Putamen (tissue), 1 donor: ENCODE results near the gene MS4A15.

ENCODE experiments used
- DNase-seq: peaks from one replicate; pipeline ENCODE4 v3.0.0-alpha.2; 2016; ENCODE audit warnings: low spot score

The MS4A15 gene

DNA sequence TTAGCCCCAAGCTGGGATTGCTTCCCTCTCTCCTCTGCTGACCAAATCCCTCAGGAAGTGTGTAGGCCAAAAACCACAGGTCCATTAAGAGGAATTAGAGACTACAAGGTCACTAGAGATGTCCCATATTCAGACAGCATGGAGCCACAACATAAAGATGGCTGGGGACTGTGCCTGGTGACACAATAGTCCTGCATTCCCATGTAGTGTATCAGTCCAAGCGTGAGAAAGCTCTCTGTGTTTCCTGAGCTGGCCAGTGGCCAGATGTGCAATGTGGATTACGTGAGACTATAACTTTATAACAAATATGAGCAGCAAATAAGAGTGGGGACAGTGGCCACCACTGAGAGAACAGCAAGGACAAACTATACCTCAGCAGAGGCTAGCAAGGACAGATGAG, 20.9 kb downstream of the MS4A15 start:
- no peak for DNase-seq

DNA sequence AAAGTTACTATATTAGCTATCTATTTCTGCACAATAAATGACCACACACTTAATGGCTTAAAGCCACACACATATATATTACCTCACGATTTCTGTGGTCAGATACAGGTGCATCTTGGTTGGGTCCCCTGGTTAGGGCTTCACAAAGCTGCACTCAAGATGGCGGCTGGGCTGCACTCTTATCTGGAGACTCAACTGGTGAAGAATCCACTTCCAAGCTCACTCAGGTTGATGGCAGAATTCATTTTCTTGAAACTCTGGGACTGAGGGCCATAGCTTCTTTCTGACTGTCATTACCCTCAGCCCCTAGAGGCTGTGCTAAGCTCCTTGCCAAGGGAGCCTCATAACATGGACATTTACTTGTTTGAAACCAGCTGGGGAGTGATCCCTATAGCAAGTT, 23.4 kb downstream of the MS4A15 start:
- DNase-seq = no peak

DNA sequence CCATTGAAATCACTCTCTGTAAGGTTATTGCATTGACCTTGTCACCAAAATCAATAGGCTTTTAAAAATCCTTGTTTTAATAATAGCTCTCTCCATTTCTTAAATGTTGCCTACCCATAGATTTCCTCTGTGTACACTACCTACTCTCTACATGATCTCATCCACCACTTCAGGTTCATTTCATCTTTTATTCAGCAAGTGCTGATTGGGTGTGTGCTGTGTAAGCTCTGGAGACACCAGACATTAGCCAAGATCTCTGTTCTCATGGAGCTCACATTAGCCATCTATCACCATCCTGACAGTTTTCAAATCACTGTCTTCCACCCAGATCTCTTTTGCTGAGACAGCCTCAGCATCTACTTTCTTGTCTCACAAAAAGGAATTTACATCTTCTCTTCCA, 24.1 kb downstream of the MS4A15 start:
- no peak for DNase-seq

DNA sequence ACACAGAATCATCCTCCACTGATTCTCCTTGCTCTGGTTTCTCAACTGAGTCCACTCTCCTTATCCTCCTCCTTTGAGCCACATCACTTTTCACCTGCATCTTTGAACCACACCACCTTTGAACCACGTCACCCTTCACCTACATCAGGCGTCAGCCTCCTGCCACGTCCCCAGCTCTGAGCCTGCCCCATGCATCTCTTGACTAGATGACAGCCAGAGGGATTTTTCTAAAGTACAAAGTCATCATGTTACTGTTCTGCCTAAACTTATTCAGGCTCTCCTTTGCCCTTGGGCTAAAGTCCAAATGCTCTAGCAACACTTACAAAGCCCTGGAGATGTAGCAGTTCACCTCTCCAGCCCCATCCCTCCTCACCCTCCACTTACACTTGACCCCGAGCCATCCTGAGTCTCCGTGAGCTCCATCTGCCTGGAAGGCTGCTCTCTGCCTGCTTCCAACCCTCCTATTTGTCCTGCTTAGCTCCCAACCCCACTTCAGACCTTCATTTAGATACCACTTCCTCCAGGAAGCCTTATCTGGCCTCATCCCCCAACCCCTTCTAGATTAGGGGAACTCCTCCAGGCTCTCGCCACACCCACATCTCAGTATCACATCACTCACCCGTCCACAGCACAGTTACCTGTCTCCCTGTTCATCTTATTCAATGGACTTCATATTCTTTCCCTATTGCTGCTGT, 24.8 kb downstream of the MS4A15 start:
- DNase-seq = no peak

DNA sequence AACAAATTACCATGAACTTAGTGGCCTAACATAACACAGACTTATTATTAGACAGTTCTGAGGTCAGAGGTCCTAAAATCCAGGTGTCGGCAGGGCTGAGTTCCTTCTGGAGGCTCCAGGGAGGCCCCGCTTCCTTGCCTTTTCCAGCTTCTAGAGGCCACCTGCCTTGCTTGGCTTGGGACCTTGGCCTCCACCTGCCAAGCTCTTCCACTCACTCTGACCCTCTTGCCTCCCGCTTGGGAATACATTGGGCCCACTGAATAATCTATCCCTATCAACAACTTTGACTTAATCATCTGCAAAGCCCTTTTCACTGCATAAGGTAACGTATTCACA, 25.3 kb downstream of the MS4A15 start:
- DNase-seq = no peak

DNA sequence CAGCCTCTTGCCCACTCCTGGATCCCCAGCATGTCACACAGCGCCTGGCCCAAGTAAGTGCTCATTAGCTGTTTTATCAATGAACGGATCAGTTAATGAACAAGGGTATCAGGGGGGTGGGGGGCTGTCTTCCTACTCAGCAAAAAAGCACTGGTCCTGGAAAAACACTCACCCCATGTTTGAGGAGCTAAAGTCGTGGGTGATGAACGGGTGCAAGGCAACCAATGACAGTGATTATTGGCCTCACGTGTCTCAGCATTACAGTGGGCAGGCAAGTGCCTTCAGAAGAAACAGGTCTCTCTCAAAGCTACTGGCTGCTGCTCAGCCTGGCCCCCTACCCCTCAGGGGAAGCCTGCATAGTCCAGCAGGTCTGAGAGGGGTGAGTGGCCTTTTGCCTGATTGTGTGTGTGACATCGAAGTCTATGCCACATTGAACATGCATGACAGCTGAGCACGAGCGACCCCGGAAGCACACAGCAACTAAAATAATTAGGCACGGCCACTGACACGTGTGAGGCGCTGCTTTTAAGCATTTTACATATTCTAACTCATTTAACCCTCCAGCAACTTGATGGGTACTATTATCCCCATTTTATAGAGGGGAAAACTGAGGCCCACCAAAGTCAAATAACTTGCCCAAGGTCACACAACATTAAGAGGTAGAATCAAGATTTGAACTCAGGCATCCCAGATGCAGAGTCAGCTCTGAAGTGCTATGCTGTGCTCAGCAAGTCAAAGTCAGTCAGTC, 25.9 kb downstream of the MS4A15 start:
- DNase-seq = no peak

DNA sequence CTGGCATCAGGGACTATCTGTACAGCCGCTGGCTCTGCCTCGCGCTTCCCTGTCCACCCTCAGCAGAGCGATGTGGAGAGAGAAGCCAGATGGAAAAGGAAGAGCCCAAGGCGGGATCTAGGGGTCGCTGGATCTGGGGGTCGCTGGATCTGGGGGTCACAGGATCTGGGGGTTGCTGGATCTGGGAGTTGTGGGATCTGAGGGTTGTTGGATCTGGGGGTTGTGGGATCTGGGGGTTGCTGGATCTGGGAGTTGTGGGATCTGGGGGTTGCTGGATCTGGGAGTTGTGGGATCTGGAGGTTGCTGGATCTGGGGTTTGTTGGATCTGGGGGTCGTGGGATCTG, 26.4 kb downstream of the MS4A15 start:
- no peak for DNase-seq

DNA sequence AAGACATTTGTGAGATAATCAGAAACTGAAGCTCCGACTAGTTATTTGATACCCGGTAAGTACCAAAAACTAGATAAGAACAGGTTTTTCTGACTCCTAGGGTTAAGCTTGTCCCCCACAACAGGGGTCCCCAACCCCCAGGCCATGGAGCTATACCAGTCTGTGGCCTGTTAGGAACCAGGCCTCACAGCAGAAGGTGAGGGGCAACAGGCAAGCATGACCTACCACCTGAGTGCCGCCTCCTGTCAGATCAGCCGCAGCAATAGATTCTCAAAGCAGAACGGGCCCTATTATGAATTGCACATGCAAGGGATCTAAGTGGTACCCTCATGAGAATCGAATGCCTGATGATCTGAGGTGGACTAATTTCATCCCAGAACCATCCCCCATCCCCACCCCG, 27.2 kb downstream of the MS4A15 start:
- no peak for DNase-seq

DNA sequence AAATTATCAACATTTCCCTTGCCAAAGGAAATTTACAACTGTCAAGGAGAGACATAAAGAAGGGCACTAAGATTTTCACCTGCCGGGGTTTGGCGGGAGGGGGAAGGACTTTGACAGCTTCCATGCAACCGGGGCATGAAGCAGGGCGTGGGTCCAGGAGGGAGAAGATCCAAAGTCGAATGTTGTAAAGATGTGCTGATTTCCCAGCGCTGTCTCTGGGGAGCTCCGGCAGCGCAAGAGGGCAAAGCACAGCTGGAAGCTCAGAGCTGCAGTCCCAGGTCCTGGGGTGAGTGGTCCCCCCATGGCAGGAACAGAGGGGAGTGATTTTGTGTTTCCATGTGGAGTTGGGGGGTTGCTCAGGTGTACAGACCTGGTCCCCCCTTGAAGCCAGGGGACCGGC, 28.5 kb downstream of the MS4A15 start, which contains the start of gene MS4A10:
Gene MS4A10 (plus strand): TSS at position 198 of the 400 bp plus-strand sequence. CDS start 5,003 bp downstream, outside the sequence.
- DNase-seq = no peak

DNA sequence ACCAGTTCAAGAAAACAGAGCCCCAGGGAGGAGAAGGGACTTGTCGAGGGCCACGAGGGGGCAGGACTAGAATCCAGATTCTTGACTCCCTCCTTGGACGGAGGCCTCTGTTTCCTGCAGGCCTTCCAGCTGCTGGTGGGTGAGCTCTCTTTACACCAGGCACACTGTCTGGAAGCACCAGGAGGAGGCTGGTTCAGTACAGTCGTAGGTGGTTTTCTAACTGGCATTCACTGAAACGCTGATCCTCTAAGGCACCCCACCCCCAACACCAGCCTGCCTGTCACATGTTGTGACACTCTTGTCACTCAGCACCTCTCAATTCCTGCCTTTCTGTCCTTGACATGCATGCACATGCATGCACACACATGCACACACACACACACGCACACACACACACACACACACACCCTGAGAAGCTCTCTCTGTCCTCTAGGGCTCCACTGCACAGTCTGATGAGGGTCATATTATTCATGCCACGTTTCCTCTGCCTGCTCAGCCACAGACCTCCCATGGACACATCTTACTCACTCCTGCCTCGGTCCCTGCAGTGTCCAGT, 29.2 kb downstream of the MS4A15 start:
- peak; percentile 56 for DNase-seq

DNA sequence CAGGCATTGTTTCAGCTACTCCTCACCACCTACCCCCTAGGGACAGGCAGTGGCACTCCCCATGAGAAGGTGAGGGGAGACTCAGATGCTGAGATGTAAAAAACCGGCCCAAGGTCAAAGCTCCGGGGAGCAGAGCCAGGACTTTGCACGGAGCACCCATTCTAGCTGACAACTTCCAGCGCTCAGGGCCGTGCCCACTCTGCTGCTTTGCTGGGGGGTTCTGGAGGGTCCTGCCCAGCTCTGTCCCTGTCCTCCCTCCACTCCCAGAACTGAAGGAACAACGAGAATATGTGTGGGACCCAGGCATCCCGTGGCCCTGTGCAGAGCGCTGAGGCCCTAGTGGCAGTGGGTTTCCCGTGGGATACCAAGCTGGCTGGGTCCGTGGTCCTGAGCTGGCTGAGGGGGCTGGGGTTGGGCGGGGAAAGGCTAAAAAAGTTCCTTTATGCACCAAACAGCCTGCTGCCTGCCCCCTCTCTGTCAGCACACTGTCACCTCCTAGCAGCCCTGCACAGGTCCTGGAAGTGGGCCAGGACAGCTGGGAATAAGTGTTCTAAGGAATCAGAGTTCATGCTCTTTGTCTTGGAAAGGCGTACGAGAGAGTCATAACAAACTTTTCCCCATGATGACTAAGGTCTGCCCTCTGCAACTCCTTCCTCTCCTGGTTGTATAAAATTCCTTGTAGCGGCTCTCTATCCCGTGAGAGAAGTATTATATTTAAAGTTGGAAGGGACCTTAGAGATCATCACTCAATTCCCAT, 30.3 kb downstream of the MS4A15 start:
- peak; percentile 34 for DNase-seq

DNA sequence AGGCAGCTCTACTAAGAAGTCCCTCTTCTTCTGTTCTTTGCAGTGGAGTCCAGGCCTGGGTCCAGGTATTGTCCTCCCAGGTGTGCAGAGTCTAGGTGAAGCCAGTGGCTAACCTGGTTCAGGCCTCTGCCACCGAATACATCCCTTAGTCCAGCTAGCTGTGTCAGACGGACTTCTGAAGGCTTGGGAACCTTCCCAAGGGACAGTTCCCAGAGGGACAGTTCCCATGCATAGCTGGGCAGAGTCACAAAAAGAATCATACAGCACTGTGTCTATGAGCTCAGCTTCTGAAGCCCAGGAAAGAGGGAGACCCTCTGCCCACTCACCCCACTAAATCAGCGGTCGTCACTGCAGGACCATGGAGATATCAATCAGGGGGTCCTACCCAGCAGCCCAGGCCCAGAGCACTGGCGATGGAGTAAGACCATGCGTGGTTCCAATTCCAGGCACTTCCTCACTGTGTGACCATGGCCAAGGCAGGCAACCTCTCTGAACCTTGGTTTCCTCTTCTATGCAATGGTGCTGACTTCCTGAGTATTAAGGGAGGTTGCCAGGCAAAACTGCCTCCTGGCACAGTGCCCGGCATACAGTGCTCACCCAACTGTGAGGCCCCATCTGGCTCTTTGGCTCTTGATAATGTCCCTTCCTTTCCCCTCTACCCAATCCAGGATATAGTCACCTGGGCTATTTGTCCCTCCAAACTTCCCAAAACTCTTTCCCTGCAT, 31.9 kb downstream of the MS4A15 start:
- DNase-seq = no peak

DNA sequence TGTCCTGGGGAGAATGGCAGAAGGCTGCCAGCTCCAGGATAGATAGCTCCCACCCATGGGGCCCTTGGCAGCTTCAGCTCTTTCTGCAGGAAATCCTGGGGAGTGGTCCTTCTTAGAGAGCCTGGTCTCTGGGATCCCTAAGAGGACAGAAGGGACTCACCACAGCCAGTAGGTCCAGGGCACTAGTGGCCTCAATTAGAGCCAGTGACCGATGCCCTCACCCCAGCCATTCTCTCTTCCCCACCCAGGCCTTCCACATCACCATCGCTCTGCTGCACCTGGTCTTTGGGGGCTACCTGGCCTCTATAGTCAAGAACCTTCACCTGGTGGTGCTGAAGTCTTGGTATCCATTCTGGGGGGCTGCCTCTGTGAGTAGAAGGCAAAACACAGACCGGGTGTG, 34.1 kb downstream of the MS4A15 start:
- DNase-seq = no peak

DNA sequence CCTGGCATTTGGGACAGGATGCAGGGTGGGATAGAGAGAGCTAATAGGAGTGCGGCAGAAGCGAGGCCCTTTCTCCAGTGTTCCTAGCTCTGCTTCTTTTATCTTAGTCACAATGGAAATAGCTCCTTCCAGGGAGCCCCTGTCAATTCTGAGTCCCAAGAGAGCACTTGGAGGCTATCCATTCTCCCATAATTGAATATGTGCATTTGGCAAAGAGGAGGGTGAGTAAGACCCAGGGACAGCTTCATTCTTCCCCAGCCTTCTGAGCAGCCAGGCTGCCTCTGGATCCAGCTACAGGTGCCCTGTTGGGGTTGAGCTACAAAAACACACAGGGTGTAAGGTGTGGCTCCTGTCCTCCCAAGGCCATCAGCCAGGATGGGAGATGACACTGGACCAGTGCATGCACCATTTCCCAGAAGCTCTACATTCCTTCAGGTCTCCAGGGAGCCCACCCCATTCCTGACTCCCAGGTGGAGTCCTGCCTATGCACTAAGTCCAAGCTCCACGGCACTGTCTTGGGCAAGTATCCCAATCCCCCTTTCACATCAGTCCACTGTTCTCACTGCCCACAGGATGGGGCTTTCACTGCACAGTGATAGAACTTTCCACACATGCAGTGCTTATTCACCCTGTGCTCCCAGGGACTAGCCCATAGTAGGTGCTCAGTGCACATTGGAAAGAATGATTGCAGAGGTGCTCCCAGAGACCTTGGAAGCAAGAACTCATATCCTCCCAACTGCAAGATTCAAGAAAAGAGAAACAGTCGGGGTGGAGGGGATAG, 34.7 kb downstream of the MS4A15 start:
- no peak for DNase-seq

DNA sequence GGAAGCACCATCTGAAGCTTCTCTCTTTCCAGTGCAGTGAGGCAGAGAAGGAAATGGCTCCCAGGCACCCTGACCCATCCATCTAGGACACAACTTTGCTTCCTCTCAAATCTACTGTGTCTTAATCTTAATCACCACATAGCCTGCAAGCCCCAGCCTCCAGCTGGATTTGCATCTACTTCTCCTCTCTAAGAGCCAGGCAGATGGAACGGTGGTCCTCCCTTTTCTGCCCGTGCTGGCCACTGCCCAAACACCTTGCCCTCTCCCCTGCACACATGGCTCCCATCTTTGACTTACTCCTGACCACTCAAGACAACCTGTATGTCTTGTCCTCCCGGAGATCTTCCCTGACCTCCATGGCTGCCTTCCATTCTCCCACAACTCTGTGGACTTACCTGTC, 35.9 kb downstream of the MS4A15 start:
- DNase-seq = no peak

DNA sequence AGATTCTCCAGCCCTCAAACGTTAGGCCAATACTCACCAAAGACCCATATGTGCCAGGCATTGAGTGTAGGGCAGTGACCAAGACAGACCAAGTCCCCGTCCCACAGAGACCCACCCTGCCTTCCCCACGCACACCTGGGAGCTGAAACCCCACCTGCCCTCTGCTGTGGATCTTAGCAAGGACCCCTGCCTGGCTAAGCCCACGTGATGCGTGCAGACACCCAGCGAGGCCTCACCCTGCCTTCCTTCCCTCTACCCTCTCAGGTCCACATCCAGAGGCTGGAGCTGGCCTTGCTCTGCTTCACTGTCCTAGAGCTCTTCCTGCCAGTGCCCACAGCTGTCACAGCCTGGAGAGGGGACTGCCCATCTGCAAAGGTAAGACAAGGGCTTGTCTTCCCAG, 38.6 kb downstream of the MS4A15 start:
- DNase-seq = no peak

DNA sequence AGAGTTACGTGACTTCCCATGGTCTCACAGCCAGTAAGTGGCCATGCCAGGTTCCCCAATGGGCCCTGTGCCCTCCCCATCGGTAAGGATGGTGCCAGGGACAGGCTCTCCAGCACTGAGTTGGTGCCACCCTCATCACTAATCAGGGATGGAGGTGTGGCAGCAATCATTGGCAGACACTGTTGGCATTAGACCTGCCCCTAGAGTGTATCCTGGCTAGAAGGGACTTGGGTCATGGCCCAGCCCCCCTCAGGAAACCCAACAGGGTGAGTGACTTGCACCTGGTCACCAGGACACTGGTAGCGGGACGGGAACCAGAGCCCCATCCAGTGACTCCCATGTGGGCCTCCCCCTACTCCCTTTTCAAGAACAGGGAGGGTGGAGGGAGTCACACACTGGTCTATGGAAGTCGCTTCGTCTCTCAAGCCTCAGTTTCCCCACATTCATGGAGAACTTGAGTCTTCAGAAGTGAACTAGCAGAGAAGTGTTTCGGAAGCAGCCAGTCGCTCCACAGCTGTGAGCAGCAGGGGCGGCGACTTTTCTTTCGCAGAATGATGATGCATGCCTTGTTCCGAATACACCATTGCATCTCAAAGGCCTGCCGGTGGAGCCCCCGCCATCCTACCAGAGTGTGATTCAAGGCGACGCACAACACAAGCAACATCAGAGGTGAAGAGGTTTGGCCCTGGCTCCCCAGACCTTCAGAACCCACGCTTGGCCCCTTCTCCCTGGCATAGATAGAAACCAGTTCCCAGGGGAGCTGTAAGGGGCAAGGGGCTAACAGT, 41.4 kb downstream of the MS4A15 start:
- DNase-seq = no peak

DNA sequence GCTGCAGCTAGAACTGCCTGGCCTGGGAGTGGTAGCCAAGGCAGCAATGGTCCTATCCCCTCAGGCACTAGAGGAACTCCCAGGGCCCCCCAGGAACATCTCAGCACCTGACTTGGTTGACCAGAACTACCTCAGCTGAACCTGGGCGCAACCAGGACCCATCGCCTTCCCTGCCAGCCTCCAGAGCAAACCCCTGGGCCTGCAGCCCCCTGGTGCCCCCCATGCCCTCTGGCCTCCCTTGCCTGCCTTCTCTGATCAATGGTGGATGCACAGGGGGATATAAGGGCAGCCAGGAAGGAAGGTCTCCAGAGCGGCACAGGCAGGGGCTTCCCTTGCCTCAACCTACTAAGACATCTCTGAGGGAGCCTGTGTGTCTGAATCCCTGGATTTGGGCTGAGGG, 42.0 kb downstream of the MS4A15 start:
- no peak for DNase-seq

DNA sequence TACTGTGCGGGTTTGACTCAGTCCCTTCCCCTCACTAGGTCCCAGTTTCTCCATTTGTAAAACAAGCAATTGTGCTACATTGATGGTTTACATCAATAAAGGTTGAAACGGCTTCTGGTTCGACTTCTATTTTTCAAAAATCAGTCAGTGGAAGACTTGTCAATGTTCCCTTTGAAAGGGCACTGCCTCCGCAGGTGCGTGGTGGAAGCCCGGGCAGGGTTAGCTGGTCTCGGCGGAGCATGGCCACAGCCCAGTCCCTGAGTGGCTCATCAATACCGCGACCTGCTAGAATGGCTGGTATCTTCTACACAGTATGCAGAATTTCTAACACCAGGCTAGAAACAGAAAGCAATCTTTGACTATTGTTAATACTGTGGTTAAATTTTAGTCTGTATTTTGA, 44.5 kb downstream of the MS4A15 start:
- no peak for DNase-seq

DNA sequence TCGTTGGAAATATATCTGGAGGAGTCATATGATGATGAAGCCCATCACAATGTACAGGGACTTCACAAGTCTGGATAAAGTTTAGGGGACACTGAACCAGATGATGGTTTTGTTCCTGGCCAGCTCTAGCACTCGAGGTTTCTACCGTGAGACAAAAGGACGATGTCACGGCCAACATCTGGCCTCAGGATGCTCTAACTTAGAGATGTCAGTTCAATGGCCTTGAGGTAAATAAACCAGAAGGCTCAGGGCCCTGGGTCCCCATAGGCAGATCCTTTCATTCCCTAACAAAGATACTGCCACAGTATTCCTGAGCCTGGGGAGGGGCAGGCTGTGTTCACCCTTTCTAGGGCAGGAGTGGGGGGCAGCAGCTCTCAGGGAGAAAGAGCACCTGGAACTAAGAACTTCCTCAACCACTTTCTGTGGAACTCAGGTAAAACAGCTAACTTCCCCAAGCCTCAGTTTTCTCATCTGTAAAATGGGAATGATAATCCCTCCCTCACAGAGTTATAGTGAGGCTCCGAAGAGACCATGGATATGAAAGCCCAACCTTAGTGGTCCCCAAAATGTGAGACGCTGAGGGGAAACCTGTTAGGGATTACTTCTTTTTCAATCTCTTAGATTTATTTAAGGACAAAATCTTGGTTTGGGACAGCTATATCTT, 46.7 kb downstream of the MS4A15 start:
- DNase-seq = no peak
